ENCODE data around the gene EIF4E2.
A peak's percentile ranks its signal among the peaks of the same experiment; 100 is the strongest.

Gene EIF4E2

GRCh38 chr2:232528746-232529460 lies 21.6 kb upstream of the EIF4E2 start:
- no peak overlapping the region for H3K18ac ChIP-seq (ENCODE audit: low read length)
- H4K8ac ChIP-seq (ENCODE audit: low read depth, low read length), result no peak overlapping the region
- H2AK5ac ChIP-seq (ENCODE audit: low read length), result no peak overlapping the region
- H3K36me3 ChIP-seq (ENCODE audit: control insufficient read depth in 1 of 2, insufficient read depth in 2 of 2, low read length in 2 of 2), result no peaks in the 10 kb centered on the region
- no peak overlapping the region for H3K4ac ChIP-seq (ENCODE audit: low read depth, low read length)
- no peak overlapping the region for H3K14ac ChIP-seq (ENCODE audit: low read length)
- no peak overlapping the region for H2BK120ac ChIP-seq (ENCODE audit: insufficient read depth, low read length, poor library complexity)
- H3K23ac ChIP-seq (ENCODE audit: low read length), result no peak overlapping the region
- H3K27ac ChIP-seq (ENCODE audit: low read depth, low read length), result no peak overlapping the region
- no peak overlapping the region for H4K12ac ChIP-seq (ENCODE audit: low read depth, low read length)
- no peak overlapping the region for H2BK5ac ChIP-seq (ENCODE audit: low read depth, low read length, poor library complexity)
- peaks cover 2 to 6% of the 10 kb centered on the region in 2 experiments for H3K4me1 ChIP-seq (ENCODE audit: control insufficient read depth in 1 of 2, insufficient read depth in 2 of 2, low read length in 2 of 2)
- WGBS (ENCODE audit: extremely low coverage, insufficient coverage, insufficient read length), result no CpG with 5 or more reads among the region's 11 CpGs
- no peak overlapping the region for H2AFZ ChIP-seq (ENCODE audit: insufficient read depth, low read length, poor library complexity)
- H3K9me3 ChIP-seq (ENCODE audit: insufficient read depth, low read depth, low read length), result peaks cover 1% of the 10 kb centered on the region
- no peaks in the 10 kb centered on the region for H3K79me1 ChIP-seq (ENCODE audit: low read length)
- no peak overlapping the region for H4K91ac ChIP-seq (ENCODE audit: low read depth, low read length)
- DNase-seq, result no peak
- no peak overlapping the region for H3K4me3 ChIP-seq (ENCODE audit: low read depth, low read length)
- no peaks in the 10 kb centered on the region for H3K79me2 ChIP-seq (ENCODE audit: control insufficient read depth, insufficient read depth, low read length, poor library complexity)
- H3K9ac ChIP-seq (ENCODE audit: low read length), result no peak overlapping the region
- no peak overlapping the region for H3K4me2 ChIP-seq (ENCODE audit: low read length)
- H3K27me3 ChIP-seq (ENCODE audit: insufficient read depth, low read length), result peaks cover 11% of the 10 kb centered on the region
- no peak overlapping the region for H2BK12ac ChIP-seq (ENCODE audit: low read length)

GRCh38 chr2:232529806-232530547 lies 20.5 kb upstream of the EIF4E2 start:
- no peak overlapping the region for H3K4ac ChIP-seq (ENCODE audit: low read depth, low read length)
- H2AFZ ChIP-seq (ENCODE audit: insufficient read depth, low read length, poor library complexity), result no peak overlapping the region
- H3K14ac ChIP-seq (ENCODE audit: low read length), result no peak overlapping the region
- H3K79me2 ChIP-seq (ENCODE audit: control insufficient read depth, insufficient read depth, low read length, poor library complexity), result no peaks in the 10 kb centered on the region
- no peak overlapping the region for H2BK5ac ChIP-seq (ENCODE audit: low read depth, low read length, poor library complexity)
- H3K23ac ChIP-seq (ENCODE audit: low read length), result no peak overlapping the region
- no peak overlapping the region for H2AK5ac ChIP-seq (ENCODE audit: low read length)
- DNase-seq, result no peak
- no peak overlapping the region for H3K9ac ChIP-seq (ENCODE audit: low read length)
- H3K27ac ChIP-seq (ENCODE audit: low read depth, low read length), result no peak overlapping the region
- H4K12ac ChIP-seq (ENCODE audit: low read depth, low read length), result no peak overlapping the region
- H3K4me2 ChIP-seq (ENCODE audit: low read length), result no peak overlapping the region
- no peak overlapping the region for H2BK120ac ChIP-seq (ENCODE audit: insufficient read depth, low read length, poor library complexity)
- H3K4me1 ChIP-seq (ENCODE audit: control insufficient read depth in 1 of 2, insufficient read depth in 2 of 2, low read length in 2 of 2), result peaks cover 0 to 2% of the 10 kb centered on the region in 2 experiments
- H3K4me3 ChIP-seq (ENCODE audit: low read depth, low read length), result peak overlapping the region; percentile 28
- H3K27me3 ChIP-seq (ENCODE audit: insufficient read depth, low read length), result peaks cover 3% of the 10 kb centered on the region
- no peak overlapping the region for H4K91ac ChIP-seq (ENCODE audit: low read depth, low read length)
- H3K79me1 ChIP-seq (ENCODE audit: low read length), result no peaks in the 10 kb centered on the region
- WGBS (ENCODE audit: extremely low coverage, insufficient coverage, insufficient read length), result no CpG with 5 or more reads among the region's 17 CpGs
- no peaks in the 10 kb centered on the region for H3K36me3 ChIP-seq (ENCODE audit: control insufficient read depth in 1 of 2, insufficient read depth in 2 of 2, low read length in 2 of 2)
- H2BK12ac ChIP-seq (ENCODE audit: low read length), result no peak overlapping the region
- H3K9me3 ChIP-seq (ENCODE audit: insufficient read depth, low read depth, low read length), result peaks cover 1% of the 10 kb centered on the region
- no peak overlapping the region for H4K8ac ChIP-seq (ENCODE audit: low read depth, low read length)
- no peak overlapping the region for H3K18ac ChIP-seq (ENCODE audit: low read length)

GRCh38 chr2:232530626-232531260 lies 19.7 kb upstream of the EIF4E2 start:
- H3K4me2 ChIP-seq (ENCODE audit: low read length), result no peak overlapping the region
- H4K8ac ChIP-seq (ENCODE audit: low read depth, low read length), result no peak overlapping the region
- no peaks in the 10 kb centered on the region for H3K27me3 ChIP-seq (ENCODE audit: insufficient read depth, low read length)
- no peak overlapping the region for H3K14ac ChIP-seq (ENCODE audit: low read length)
- no peak overlapping the region for H3K27ac ChIP-seq (ENCODE audit: low read depth, low read length)
- H2AK5ac ChIP-seq (ENCODE audit: low read length), result no peak overlapping the region
- no peak overlapping the region for H2BK120ac ChIP-seq (ENCODE audit: insufficient read depth, low read length, poor library complexity)
- WGBS (ENCODE audit: extremely low coverage, insufficient coverage, insufficient read length), result no CpG with 5 or more reads among the region's 9 CpGs
- H3K23ac ChIP-seq (ENCODE audit: low read length), result no peak overlapping the region
- H3K4ac ChIP-seq (ENCODE audit: low read depth, low read length), result no peak overlapping the region
- H3K9me3 ChIP-seq (ENCODE audit: insufficient read depth, low read depth, low read length), result peaks cover 1% of the 10 kb centered on the region
- no peaks in the 10 kb centered on the region for H3K79me2 ChIP-seq (ENCODE audit: control insufficient read depth, insufficient read depth, low read length, poor library complexity)
- H3K4me1 ChIP-seq (ENCODE audit: control insufficient read depth in 1 of 2, insufficient read depth in 2 of 2, low read length in 2 of 2), result peaks cover 0 to 2% of the 10 kb centered on the region in 2 experiments
- H2AFZ ChIP-seq (ENCODE audit: insufficient read depth, low read length, poor library complexity), result no peak overlapping the region
- H4K91ac ChIP-seq (ENCODE audit: low read depth, low read length), result no peak overlapping the region
- no peak overlapping the region for H2BK12ac ChIP-seq (ENCODE audit: low read length)
- H3K36me3 ChIP-seq (ENCODE audit: control insufficient read depth in 1 of 2, insufficient read depth in 2 of 2, low read length in 2 of 2), result no peaks in the 10 kb centered on the region
- no peak overlapping the region for H2BK5ac ChIP-seq (ENCODE audit: low read depth, low read length, poor library complexity)
- DNase-seq, result no peak
- no peaks in the 10 kb centered on the region for H3K79me1 ChIP-seq (ENCODE audit: low read length)
- H4K12ac ChIP-seq (ENCODE audit: low read depth, low read length), result no peak overlapping the region
- H3K9ac ChIP-seq (ENCODE audit: low read length), result no peak overlapping the region
- H3K18ac ChIP-seq (ENCODE audit: low read length), result no peak overlapping the region
- H3K4me3 ChIP-seq (ENCODE audit: low read depth, low read length), result no peak overlapping the region

GRCh38 chr2:232532419-232532818 lies 18.1 kb upstream of the EIF4E2 start:
- DNase-seq, result no peak
- no peak overlapping the region for H3K14ac ChIP-seq (ENCODE audit: low read length)
- no peak overlapping the region for H2BK120ac ChIP-seq (ENCODE audit: insufficient read depth, low read length, poor library complexity)
- H4K8ac ChIP-seq (ENCODE audit: low read depth, low read length), result no peak overlapping the region
- H3K36me3 ChIP-seq (ENCODE audit: control insufficient read depth in 1 of 2, insufficient read depth in 2 of 2, low read length in 2 of 2), result no peaks in the 10 kb centered on the region
- H2BK5ac ChIP-seq (ENCODE audit: low read depth, low read length, poor library complexity), result no peak overlapping the region
- H3K9ac ChIP-seq (ENCODE audit: low read length), result no peak overlapping the region
- H4K12ac ChIP-seq (ENCODE audit: low read depth, low read length), result no peak overlapping the region
- H2BK12ac ChIP-seq (ENCODE audit: low read length), result no peak overlapping the region
- no peak overlapping the region for H3K18ac ChIP-seq (ENCODE audit: low read length)
- peaks cover 4% of the 10 kb centered on the region for H3K9me3 ChIP-seq (ENCODE audit: insufficient read depth, low read depth, low read length)
- H3K27ac ChIP-seq (ENCODE audit: low read depth, low read length), result no peak overlapping the region
- no peak overlapping the region for H3K4ac ChIP-seq (ENCODE audit: low read depth, low read length)
- no CpG with 5 or more reads among the region's 9 CpGs for WGBS (ENCODE audit: extremely low coverage, insufficient coverage, insufficient read length)
- H4K91ac ChIP-seq (ENCODE audit: low read depth, low read length), result no peak overlapping the region
- H3K23ac ChIP-seq (ENCODE audit: low read length), result no peak overlapping the region
- H2AK5ac ChIP-seq (ENCODE audit: low read length), result no peak overlapping the region
- H3K4me2 ChIP-seq (ENCODE audit: low read length), result no peak overlapping the region
- no peaks in the 10 kb centered on the region for H3K27me3 ChIP-seq (ENCODE audit: insufficient read depth, low read length)
- no peaks in the 10 kb centered on the region for H3K79me1 ChIP-seq (ENCODE audit: low read length)
- peaks cover 0 to 2% of the 10 kb centered on the region in 2 experiments for H3K4me1 ChIP-seq (ENCODE audit: control insufficient read depth in 1 of 2, insufficient read depth in 2 of 2, low read length in 2 of 2)
- H3K79me2 ChIP-seq (ENCODE audit: control insufficient read depth, insufficient read depth, low read length, poor library complexity), result no peaks in the 10 kb centered on the region
- no peak overlapping the region for H2AFZ ChIP-seq (ENCODE audit: insufficient read depth, low read length, poor library complexity)
- H3K4me3 ChIP-seq (ENCODE audit: low read depth, low read length), result no peak overlapping the region
